HG03521 (cell line): ENCODE data around the gene TNIP2.
"Not testable (repeated sequence)": the region's sequence is repeated elsewhere in the genome, so short reads cannot be mapped to it uniquely, and the experiment has no call there.

Experiments used
- ATAC-seq: cut with Tn5 transposase; IDR thresholded peaks from one replicate; pipeline ENCODE4 v1.9.1; 2021; ENCODE audit warnings: mild to moderate bottlenecking, moderate library complexity; ENCODE audit not compliant: unreplicated experiment

The TNIP2 gene

DNA sequence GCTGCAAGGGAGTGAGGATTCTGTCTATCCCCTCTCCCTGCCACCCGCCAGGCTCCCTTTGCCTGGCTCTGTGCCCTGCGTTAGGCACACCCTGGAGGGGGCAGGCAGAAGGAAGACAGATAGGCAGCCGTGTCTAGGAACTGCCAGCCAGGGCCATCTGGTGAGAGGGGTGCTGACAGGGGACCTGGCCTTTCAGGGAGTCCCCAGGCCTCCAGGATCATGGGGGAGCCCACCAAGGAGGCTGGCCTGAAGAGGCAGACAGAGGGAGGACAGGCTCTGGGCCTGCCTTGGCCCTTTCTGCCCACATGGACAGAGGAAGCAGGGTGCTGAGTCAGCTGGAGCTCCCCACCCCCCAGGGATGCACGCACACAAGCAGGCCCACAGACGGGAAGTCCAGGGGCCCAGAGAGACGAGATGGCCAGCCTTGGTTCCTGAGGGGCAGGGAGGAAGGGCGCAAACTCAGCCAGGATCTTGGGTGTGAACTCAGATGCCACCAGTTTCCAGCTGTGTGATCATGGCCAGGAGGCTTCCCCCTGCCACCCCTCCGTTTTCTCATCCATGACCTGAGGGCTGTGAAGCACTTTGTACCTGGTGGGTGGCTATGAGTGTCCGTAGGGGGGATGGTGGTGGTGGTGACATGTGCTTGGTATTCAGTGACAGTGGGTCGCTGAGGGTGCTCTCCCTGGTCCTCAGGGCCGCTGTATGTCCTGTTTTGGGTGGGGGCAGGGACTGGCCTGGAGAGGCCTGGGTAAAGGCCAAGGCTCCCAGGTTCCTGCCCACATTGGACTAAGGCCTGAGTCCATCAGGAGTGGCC is 38.6 kb upstream of the TNIP2 start:
- no peak for ATAC-seq

DNA sequence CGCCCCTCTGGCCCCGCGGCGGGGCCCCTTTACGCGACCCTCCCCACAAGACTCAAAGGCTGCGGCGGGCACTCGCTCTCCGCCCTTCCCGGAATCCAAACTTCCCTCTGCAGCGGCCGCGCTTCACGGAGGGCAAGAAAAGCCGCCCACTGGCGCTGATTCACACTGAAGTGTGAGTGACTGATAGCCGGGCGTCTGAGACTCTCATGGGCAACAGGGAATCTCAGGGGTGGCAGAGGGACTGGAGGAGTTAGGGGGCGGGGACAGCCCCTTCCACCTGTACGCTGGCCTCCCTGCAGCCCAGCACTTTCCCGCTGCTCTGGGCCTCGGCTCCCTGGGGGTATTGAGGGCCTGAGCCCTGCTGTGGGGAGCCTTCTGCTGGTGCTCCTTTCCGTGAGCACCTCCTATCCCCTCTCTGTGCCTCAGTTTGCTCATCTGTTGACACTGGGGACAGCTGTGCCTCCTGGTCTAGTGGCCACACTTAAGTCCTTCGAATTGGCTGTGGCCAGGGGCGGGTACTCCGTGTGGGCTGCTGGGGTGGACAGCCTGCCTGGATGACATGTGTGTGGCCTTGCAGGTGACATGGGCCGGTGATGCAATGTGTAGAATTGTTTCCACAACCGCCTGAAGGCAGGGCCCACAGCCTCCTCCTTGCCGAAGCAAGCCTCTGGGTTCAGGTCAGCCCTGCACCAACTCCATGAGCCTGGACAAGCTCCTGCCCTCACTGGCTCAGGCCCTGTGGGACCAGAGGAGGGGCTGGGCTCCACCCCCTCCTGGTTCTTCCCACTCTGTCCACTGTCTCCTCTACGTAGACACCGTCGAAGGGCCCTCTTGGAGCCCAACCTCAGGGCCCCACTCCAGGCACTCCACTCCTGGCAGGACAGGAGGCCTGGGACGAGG is 37.7 kb upstream of the TNIP2 start:
- ATAC-seq, result no peak

- ATAC-seq, result no peak
These were observed 36.8 kb upstream of the TNIP2 start, which contains the start of gene SH3BP2 for GRCh38 chr4:2792711-2793585. TSS of gene SH3BP2 (plus strand) at chr4:2793085. CDS start at chr4:2820618, 27,533 bp downstream.

DNA sequence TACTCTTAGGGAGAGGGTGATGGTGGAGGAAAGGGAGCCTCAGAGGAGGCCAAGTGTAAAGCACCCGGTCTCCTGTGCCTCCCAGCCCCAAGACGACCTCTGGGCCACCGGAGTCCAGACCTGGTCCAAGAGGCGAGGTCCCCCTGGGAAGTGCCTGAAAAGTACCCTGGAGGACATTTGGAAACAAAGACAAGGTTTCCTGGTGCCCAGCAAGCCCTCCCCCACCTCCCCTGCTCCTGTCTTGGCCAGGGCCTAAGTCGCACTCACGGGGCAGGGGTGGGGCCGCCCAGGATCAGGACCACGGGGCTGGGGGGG is 36.2 kb upstream of the TNIP2 start:
- ATAC-seq, result no peak

GRCh38 chr4:2791518-2792395 is 35.6 kb upstream of the TNIP2 start:
- ATAC-seq, result no peak

DNA sequence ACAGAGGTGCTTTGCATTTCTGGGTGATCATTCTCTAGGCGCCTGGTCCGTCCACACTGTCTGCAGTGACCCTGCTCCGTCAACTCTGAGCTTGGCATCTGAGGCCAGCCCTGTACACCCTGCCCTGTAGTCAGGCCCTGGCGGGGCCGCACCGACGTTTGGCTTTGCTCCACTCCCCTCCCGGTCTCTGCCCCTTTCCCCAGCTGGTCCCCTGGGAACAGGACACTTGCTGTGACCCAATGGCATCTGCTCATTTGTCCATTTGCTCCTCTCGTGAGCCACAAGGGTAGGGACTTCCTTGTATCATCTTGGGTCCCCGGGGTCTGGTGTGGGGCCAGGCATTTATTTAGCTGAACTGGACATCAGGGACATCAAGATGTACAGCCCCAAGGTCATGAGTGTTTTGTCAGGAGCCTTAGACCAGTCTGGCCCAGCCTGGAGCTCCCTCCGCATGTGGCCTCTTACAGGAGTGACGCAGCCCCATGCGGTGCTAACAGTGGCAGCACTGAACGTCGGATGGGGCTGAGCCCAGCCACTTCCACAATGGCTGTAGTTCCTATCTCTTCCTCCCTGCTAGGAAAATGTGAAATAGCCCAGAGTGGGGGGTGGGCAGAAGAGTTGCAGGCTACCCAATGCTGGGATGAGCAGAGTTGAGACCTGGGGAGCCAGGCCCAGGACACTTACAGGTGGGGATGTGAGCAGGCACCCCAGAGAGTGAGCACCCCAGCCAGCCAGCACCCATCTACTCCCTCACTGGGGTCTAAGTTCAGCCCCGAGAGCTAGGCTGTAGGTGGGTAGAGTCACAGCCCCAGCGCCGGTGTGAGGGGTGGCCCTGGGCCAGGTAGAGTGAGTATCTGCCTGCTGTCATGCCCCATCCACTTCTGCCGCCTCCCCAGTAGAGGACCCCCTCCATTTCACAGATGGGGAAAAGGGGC is 34.7 kb upstream of the TNIP2 start:
- no peak for ATAC-seq

GRCh38 chr4:2789793-2790582 is 33.9 kb upstream of the TNIP2 start:
- ATAC-seq, result no peak

DNA sequence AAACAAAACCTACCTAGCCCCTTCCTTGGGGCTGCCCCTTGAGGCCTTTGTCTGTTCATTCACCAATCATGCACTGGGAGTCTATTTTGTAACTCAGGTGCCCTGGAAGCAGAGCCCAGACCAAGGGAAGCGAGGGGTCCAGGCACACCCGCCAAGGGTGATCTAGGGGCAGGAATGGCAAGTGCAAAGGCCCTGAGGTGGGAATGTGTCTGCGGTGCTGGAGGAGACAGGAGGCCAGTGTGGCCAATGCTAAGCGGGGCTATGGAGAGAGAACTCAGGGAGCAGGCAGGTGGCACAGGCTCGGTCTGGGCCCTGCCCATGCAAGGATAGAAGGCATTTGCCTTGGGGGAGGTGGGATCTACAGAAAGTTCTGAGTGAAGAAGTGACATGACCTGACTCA is 33.2 kb upstream of the TNIP2 start:
- ATAC-seq, result no peak

DNA sequence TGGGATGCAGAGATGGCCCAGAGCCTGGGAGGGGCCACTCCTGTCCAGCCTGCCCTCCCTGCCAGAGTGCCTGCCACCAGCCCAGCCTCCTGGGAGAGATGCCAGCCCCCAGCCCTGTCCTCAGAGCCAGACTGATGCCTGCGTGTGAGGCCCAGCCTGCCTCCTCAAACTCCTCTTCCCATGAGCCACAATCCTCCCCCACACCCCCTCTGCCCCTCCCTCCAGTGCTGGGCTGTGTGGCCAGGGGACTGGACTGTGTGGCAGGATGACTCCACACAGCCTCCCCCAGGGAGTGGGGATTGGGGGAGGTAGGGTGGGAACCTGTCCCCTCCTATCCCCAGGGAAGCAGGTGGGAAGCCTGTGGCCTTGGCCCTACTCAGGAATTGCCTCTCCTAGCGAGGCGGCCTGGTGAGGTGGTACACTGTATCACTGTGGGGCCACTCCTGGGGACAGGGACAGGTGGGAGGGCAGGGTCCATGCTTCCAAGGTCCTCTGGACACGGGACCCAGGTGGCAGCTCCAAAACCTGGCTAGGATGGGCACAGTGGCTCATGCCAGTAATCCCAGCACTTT is 32.5 kb upstream of the TNIP2 start:
- no peak for ATAC-seq

DNA sequence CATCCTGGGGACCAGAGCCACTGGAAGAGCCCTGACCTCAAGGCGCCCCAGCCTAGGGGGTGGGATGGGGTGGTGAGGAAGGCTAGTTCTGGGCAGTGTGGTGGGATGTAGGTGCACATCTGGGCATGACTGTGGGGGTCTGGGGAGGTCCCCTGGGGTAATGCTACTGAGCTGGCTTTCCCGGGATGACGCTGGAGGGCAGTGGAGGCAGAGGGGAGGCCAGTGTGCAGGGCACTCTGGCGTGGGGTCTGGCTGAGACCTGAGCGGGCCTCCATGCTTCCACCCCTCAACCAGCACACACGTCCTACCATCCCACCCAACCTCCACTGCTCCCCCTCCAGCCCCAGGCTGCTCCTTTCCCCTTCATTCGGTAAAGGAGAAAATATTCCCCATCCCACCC is 32.0 kb upstream of the TNIP2 start:
- ATAC-seq, result no peak

GRCh38 chr4:2787230-2788100 is 31.3 kb upstream of the TNIP2 start:
- ATAC-seq, result peak; percentile 70

GRCh38 chr4:2786794-2787229 is 30.7 kb upstream of the TNIP2 start:
- ATAC-seq, result no peak

GRCh38 chr4:2786152-2786671 is 30.1 kb upstream of the TNIP2 start:
- ATAC-seq, result no peak

DNA sequence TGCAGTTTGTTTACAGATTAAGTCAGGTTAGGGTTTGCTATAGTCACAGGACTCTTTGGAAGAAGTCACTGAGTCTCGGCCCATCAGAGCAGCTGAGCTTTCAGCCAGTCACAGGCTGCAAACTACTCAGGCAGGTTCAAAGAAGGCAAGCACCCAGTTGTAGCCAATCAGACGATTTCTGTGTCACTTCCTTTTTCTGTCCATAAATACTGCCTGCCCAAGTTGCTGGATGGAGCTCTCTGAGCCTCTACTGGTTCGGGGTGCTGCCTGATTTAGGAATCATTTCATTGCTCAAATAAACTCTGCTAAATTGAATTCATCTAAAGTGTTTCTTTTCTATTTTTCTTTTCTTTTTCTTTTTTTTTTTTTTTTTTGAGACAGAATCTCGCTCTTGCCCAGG is 29.5 kb upstream of the TNIP2 start:
- no peak for ATAC-seq

- no peak for ATAC-seq
These were observed 27.7 kb upstream of the TNIP2 start for GRCh38 chr4:2783790-2784189.

DNA sequence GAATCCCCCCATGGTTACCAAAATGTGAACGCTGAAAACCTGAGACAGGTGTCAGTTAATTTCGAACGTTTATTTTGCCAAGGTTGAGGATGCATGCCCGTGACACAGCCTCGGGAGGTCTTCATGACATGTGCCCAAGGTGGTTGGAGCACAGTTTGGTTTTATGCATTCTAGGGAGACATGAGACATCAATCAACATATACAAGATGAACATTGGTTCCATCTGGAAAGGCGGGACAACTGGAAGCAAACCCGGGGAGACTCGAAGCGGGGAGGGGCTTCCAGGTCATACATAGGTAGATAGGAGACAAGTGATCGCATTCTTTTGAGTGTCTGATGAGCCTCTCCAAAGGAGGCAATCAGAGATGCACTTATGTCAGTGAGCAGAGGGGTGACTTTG is 25.8 kb upstream of the TNIP2 start:
- ATAC-seq, result no peak

- ATAC-seq, result not testable (repeated sequence)
These were observed 24.5 kb upstream of the TNIP2 start for GRCh38 chr4:2780643-2781042.
